Mucosa of gallbladder (tissue), 1 donor: ENCODE results near the gene ANXA5. TPM values are rescaled to one million over a fixed set of nuclear protein-coding genes. Genes with fewer than 3 reads are reported as not detected.
A peak's percentile ranks its signal among the peaks of the same experiment; 100 is the strongest.
"Not testable (repeated sequence)": the region's sequence is repeated elsewhere in the genome, so short reads cannot be mapped to it uniquely, and the experiment has no call there.

Experiments
- DNase-seq: peaks from one replicate; pipeline ENCODE4 v3.0.0-alpha.2; 2020; ENCODE audit warnings: low spot score
- total RNA-seq: library from RNA; stranded (reverse); gene quantifications from one replicate; pipeline ENCODE4 v1.2.1, GENCODE V29; 2021
- donor health status: DM: no; HTN: no; CAD: no.

The ANXA5 gene
- total RNA-seq, 1 donor from 2014 or later, result 327 TPM

DNA sequence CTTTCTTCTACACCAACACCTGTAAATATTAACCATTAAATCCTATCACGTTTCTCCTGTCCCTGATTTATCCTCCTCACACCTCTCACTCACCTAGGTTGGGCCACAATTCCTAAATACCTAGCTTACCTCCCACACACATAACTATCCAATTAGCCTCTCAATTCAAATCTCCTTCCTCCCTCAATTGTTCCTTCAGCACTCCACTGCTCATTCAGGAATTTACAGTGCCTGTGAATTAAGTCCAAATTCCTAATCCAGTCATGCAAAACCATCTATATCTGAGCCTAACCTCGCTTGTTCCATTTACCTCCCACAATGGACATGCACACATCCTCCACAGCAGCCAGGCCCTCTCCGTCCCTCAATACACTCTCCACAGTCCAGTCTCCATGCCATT lies 17.5 kb downstream of the ANXA5 start:
- no peak for DNase-seq

DNA sequence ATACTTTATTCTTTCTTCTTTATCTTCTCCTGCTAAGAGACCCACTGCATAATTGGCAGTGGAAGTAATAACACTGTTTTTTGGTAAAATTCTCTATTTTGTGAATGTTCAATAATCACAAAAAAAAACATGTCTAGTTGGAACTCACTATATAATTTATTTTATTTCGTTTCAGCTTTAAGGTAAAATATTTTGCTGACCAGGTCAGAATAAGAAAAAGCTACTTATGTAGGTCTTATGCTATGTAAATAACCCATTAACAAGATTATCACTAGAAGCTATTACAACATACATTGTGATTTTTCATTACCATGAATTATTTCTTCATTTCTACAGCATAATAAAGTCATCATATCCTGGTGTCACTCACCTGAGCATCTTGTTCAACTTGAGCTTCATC lies 19.3 kb downstream of the ANXA5 start:
- DNase-seq, result no peak

DNA sequence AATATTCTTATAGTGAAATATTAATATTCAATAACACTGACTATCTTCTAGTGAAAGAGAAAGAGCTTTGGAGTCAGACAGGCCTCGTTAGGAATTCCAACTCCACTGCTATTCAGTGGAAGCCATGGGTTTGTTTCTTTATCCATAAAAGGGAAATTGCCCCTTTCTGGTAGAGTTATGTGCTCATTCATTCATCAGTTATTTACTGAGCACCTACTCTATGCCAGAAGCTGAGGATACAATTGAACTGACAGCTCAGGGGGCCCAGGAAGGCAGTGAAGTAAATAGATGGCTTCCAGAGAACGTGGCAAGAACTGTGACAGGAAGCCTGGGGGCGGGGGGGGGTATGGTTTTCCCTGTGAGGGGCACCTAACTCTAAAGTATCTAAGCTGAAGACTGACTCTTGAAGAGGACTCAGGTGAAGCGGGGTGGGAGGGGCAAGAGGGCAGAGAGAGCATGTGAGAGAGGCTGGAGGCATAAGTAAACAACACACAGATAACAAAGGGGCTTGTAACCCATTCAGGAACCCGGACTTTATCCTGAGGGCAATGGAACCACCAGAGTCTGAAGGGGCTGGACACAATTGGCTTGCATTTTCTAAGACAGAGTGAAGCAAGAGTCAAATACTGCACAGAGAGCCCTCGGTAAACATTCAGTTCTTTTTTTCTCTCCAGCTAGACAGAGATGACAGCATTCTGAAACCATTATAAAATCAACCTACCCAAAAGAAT lies 20.3 kb downstream of the ANXA5 start:
- no peak for DNase-seq

DNA sequence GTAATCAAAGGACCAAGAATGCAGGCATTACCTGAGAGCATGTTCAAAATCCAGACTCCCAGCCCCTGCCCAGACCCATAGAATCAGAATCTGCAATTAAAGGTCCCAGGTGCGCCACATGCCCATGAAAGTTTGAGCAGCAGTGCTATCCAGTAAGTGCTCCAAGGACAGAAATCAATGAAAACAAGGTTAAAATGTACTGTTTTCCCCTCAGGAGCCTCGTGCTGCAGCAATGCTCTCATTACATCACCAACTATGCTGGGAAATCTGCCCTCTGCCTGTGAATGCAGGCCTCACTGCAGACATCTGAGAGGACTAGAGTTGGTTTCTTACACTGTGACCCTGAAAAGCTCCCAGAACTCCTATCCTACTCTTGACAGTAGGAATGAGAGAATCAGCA lies 21.1 kb downstream of the ANXA5 start:
- no peak for DNase-seq

DNA sequence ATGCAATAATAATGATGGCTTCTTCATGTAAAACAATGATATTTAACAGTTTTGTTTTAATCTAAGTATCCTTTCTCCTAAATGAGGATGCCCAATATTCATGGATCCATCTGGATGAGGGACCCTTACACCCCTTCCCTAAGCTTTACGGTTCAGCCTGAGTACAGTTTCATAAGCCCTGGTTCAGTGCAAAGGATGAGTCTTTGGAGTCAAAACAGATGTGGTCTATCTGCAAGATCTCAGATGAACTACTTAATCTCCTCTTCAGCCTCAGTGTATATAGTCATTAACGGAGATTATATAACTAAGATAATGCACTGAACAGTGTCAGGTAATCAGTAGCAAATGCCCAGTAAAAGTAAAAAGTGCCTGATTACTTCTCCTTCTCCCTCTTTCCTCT lies 22.1 kb downstream of the ANXA5 start:
- no peak for DNase-seq

DNA sequence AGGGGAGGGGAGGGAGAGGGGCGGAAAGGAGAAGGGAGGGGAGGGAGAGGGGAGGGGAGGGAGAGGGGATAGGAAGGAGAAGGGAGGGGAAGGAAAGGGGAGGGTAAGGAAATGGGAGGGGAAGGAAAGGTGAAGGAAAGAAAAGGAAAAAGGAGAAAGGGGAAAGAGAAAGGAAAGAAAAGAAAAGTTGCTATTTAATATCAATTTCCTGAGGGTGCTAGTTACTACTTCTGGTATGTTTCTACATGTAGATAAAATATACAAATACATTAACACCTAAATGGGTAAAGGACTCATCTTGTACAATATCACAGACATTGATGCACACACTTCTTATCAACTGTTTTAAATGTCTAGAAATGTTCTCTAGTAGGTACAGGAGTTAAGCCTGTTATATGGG lies 22.6 kb downstream of the ANXA5 start:
- DNase-seq, result no peak

DNA sequence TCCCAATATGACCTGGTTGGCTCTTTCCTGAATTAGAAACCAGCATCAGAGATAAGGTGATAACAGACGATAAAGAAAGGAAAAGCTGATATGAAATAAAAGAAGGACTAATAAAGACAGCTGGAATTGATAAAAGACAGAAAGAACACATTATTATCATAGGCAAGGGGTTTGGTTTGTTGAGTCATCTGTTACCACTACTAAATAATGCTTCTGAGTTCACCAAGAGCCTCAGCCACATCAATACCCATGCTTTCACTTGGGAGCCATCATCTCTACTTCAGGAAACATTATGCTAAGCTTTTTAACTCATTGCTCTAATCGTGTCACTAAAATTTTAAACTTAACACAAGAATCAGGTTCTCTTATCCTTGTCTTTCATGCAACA lies 27.6 kb downstream of the ANXA5 start:
- DNase-seq, result no peak

DNA sequence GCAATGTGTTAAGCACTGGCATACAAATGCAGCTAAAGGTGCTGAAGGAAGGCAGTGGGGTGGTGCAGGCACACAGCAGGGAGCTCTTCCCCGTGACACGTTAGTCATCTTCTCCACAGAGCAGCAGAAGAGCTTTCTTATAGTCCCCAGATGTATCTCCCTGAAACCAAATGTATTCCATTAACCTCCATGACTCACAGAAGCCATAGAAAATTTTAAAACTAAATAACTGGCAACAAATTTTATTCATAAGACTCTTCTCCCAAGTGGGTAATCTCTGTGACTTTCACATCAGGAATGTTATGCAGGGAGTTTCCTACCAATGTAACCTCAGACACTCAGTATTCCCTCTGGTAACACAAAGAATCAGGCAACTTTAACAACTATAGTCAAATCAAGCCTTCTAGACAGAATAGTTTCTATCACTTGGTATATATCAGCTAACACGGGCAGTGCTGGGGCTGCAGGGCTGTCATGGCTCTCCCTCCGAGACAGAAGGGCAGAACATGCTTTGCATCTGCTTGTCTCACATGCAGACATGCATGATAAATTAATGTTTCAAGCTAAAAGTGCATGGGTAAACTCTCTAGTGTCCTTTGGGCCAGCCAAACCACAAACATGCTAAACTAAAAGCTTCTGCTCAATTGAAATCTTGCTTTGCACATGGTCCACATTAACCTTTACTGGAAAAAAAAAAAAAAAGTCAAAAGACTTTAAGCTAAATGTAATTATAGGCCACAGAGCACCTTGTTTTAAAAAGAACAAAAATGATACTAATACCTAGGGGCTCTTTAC lies 28.2 kb downstream of the ANXA5 start:
- DNase-seq, result no peak

DNA sequence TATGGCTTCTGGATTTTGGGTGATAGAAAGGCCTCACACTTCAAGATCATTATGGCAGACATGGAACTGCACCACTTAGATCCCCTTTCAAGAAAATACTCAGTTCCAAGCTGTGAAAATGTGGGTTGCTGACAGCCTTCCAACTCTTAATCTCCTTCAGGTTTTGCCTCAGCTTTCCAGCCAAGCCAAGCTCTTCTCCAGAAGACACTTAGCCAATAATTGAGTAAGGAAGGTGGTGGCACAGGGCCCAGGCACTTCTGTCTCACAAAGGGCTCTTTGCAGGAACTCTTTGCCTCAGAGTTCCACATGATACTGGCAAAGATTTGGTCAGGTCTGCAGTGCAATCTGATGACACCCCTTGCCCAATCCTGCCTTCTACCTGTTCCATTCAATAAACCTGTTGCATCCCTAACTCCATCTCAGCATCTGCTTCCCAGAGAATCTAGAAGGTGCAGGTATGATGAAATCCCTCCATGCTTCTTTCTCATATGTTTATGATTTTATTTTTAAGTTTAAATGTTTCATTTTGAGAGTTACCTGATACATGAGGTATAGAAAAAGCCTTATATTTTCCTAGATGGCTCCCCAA lies 30.6 kb downstream of the ANXA5 start:
- DNase-seq, result no peak

DNA sequence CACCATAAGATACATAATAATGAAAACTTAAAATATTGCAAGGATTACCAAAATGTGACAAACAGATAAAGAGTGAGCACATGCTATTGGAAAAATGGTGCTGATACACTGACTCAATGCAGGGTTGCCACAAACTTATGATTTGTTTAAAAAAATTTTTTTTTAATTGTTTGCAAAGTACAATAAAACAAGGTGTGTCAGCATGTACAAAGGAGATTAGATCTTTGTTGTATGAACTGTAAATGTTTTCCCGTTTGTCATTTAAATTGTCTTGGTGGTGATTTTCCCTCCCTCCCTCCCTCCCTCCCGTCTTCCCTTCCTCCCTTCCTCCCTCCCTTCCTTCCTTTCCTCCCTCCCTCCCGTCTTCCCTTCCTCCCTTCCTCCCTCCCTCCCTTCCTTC lies 31.4 kb downstream of the ANXA5 start:
- DNase-seq, result no peak

DNA sequence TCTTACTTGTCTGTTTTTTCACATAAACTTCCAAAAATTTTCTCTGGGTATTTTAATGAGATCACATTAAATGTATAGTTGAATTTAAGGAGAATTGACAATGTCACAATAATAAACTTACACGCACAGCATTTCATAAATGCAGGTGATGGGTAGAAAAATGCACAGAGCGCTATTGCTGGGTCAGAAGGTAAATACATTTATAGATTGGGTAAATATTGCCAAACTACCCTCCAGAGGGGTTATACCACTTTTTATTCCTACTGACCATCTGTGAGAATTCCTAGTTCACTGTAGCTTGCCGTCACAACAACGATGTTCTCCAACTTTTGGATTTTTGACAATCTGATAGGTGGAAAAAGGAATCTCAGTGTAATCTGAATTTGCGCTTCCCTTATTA lies 34.6 kb downstream of the ANXA5 start:
- no peak for DNase-seq

DNA sequence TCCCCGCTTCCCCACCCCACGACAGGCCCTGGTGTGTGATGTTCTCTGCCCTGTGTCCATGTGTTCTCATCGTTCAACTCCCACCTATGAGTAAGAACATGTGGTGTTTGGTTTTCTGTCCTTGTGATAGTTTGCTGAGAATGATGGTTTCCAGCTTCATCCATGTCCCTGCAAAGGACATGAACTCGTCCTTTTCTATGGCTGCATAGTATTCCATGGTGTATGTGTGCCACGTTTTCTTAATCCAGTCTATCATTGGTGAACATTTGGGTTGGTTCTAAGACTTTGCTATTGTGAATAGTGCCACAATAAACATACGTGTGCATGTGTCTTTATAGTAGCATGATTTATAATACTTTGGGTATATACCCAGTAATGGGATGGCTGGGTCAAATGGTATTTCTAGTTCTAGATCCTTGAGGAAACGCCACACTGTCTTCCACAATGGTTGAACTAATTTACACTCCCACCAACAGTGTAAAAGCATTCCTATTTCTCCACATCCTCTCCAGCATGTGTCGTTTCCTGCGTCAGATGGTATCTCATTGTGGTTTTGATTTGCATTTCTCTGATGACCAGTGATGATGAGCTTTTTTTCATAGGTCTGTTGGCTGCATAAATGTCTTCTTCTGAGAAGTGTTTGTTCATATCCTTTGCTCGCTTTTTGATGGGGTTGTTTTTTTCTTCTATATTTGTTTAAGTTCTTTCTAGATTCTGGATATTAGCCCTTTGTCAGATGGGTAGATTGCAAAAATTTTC lies 36.4 kb downstream of the ANXA5 start:
- not testable (repeated sequence) for DNase-seq

DNA sequence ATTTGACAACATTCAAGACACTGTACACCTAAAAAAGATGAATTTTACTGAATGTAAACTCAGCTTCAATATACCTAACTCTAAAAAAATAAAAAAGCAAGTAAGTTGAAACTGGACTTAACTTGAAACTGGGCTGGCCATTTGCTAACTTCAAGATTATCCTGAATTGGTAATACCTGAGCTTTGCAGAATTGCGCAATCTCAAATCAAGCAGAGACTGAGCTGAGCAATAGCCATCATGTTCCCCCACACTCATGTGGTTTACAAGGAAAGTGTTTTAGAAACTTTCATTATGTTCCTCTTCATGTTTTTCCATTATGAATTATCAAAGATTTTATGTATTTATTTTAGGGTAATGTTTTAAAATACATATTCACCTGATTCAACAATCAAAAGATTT lies 38.7 kb downstream of the ANXA5 start:
- no peak for DNase-seq

DNA sequence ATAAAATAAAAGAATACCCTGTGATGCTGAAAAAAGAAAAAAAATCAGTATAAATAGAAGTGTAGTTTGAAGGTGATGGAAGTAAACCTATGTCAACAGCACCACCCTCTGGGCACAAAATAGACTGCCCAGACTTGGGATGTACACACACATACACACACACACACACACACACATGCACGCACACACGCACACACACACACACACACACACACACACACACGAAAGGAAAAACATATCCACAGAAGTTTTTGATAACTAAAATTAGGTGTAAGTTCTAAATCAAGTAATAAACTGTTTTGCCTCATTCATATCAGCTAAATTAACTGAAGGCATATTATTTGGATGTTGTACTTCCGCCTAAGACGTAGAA lies 40.5 kb downstream of the ANXA5 start:
- peak; percentile 58 for DNase-seq

DNA sequence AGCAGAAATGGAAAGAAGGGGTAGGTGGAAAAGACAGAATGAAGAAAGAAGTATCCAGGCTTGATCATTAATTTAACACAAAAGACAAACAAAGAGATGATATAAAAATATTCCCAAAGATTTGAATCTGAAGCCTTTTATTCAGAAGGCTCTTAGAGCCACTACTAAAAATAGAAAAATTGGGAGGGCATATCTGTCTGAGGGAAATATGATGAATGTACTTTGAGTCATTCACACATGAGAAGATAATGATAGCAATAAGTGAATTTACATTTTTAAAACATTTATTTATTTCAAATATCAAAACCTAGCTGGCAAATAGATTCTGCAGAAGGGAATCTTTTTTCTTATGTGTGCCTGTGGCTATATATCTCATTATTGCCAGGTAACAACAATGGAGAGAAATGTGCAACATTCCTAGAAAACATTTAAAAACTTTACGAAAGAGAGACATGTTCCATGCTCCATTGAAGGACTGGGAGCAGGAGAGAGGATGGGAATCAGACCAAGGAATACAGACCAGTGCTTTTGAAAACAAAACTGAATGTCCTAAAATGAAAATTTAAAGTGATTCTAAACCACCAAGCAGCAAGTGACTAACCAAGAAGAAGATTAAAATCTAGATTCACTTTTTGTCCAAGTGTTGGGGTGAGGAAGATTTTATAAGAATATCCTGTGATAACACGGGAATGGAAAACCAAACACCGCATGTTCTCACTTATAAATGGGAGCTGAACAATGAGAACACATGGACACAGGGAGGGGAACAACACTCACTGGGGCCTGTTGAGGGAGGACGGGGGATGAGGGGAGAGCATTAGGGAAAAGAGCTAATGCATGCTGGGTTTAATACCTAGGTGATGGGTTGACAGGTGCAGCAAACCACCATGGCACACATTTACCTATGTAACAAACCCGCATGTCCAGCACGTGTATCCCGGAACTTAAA lies 41.2 kb downstream of the ANXA5 start:
- DNase-seq, result no peak

DNA sequence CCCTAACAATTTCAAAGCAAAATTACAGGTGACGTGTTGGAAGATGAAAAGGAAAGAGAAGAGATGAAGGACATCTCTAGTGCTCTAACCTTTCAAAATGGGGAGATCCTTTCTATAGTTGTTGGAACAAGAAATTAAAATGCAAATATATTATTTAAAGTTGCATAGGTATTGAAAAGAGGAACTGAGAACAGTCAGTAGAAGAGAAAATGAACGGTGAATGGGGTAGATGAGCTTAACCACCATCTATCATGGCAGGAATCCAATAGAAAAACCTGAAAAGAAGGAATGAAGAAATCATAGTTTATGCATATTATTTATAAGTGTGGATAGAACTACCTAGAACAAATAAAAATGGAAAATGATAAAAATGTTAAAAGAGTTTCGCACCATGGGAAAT lies 42.0 kb downstream of the ANXA5 start:
- no peak for DNase-seq

DNA sequence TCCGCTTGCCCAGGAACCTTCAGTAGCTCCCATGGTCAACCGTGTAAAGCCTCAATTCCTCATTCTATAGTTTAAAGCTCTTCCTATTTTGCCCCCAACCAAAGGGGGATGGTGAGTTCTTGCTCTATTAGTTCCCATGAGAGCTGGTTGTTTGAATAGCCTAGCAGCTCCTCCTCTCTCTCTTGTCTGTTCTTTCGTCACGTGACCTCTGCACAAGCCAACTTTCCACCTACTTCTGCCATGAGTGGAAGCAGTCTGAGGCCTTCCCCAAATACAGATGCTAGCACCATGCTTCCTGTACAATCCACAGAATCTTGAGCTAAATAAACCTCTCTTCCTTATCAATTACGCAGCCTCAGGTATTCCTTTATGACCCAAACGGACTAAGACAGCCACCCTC lies 42.8 kb downstream of the ANXA5 start:
- no peak for DNase-seq

DNA sequence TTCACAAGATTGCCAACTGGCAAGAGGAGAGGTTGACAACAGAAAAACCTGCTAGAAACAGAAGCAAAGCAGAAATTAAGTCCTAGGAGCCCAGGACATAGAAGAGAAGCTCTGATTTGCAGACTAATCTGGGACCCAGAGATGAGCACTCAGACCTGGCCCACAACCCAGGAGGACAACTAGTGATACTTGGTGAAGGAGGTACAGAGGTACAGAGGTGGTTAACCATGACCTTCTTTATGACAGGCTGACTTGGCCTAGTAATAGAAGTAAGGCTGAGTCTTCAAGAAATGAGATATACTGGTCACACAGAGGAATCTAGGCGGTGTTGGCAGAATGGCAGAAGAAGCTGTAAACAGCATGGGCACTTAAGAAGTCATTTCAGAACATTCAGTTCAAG lies 43.6 kb downstream of the ANXA5 start:
- DNase-seq, result no peak

DNA sequence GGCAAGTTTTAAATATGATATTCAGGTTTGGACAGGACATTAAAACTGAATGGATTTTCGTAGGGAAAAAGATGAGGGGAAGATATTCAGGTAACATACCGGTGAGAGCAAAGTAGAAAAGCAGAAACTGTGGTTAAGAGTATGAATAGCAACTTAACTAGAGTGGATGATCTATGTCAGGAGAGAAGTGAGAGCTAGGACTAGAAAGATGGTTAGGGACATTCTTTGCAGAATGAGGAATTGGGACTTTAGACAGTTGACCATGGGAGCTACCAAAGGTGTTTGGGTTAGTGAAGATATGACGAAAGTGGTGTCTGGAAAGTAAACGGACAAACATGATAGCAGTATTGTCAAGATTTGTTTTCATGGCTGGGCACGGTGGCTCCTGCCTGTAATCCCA lies 45.2 kb downstream of the ANXA5 start:
- no peak for DNase-seq

DNA sequence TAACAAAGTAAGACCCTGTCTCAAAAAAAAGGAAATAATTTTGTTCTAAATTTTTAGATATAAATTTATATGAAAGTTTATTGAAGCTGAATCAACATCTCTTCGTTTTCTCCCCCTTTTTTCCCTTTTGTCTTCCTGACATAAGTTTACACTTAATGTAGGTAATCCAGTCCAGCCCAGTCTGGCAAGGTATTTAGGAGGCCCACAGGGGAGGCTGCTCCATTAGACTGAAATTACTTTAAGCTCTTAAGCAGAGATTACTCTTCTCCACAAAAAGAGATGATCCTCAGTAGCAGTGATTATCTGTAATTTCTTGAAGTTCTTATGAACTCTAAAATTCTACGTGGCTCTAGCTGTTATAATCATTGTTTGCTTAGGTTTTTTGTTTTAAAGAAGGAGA lies 46.0 kb downstream of the ANXA5 start:
- DNase-seq, result no peak

DNA sequence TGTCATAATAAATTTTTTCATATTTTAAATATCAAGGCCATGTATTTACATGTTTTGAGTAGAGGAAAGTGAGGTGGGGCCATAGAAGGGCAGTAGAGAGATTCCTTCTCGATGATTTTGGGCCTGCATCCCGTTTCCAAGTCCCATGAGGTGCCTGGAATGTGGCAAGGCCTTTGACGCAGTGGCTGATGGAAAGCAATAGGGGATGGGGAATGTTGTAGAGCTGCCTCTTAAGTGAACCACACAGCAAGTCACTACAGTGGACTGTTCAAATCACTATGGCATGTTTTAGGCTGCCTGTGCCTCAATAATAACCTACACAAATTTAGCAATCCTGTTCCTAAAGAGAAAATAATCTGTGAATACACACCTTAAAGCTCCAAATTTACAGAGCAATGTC lies 48.3 kb downstream of the ANXA5 start:
- DNase-seq, result no peak
